ENCODE data around the gene POLK. TPM values are rescaled to one million over a fixed set of nuclear protein-coding genes. Genes with fewer than 3 reads are reported as not detected.
"Not testable (repeated sequence)": the region's sequence is repeated elsewhere in the genome, so short reads cannot be mapped to it uniquely, and the experiment has no call there.

Gene POLK
- total RNA-seq, 2 donors from 2014 or later = 18.8 to 33.5 TPM

DNA sequence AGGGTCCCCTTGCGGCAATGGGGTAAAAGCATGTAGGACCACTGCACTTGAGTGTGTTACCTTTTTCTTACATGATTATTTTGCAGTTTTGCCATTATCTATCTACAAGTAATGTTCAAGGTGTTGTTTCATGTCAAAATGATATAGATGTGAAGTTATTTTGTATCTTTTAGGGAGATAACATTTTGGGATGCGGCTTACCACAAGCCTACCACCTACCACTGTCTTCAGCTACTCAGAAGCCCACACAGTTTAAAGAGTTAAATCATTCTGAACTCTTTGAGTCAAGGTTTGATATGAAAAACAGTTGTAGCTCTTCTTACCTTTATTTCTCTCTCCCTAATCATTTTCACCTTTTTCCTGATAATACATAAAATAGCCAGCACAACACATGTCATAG lies 20.1 kb upstream of the POLK start:
- H3K27me3 ChIP-seq = no peaks in the 10 kb centered on the region
- DNase-seq = no peak
- TF ChIP-seq, protein P1, sequence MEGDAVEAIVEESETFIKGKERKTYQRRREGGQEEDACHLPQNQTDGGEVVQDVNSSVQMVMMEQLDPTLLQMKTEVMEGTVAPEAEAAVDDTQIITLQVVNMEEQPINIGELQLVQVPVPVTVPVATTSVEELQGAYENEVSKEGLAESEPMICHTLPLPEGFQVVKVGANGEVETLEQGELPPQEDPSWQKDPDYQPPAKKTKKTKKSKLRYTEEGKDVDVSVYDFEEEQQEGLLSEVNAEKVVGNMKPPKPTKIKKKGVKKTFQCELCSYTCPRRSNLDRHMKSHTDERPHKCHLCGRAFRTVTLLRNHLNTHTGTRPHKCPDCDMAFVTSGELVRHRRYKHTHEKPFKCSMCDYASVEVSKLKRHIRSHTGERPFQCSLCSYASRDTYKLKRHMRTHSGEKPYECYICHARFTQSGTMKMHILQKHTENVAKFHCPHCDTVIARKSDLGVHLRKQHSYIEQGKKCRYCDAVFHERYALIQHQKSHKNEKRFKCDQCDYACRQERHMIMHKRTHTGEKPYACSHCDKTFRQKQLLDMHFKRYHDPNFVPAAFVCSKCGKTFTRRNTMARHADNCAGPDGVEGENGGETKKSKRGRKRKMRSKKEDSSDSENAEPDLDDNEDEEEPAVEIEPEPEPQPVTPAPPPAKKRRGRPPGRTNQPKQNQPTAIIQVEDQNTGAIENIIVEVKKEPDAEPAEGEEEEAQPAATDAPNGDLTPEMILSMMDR (IDR thresholded peaks at IDR 0.05) = no peak
- TF ChIP-seq POLR2A (IDR thresholded peaks at IDR 0.05) = no peak
- H3K27ac ChIP-seq = no peak overlapping the region
- no peaks in the 10 kb centered on the region for H3K4me1 ChIP-seq
- peaks cover 0 to 4% (median 0%) of the 10 kb centered on the region in 3 donors for H3K9me3 ChIP-seq
- no peak overlapping the region for H3K4me3 ChIP-seq
- H3K36me3 ChIP-seq (replicated peaks in 1 of 2; ENCODE audit: insufficient read depth in 1 of 2, low read depth in 2 of 2) = peaks cover 0 to 6% of the 10 kb centered on the region in 2 donors
- WGBS, 2 donors = 94 to 100% methylated on average over 2 of the region's 2 CpGs
- intact Hi-C loops (cut with DNase I) = no loop called here
- ATAC-seq = no peak

- Histone ChIP-seq H3K27me3 (no peaks in the 10 kb centered on the region), H3K9me3 (peaks cover 0 to 4% (median 0%) of the 10 kb centered on the region in 3 donors), H3K27ac (no peak overlapping the region), H3K4me3 (no peak overlapping the region), H3K4me1 (no peaks in the 10 kb centered on the region), H3K36me3 (replicated peaks in 1 of 2; ENCODE audit: insufficient read depth in 1 of 2, low read depth in 2 of 2) (peaks cover 0 to 6% of the 10 kb centered on the region in 2 donors)
- intact Hi-C loops (cut with DNase I) = no loop called here
- TF ChIP-seq POLR2A (IDR thresholded peaks at IDR 0.05) = no peak
- TF ChIP-seq, protein P1 (IDR thresholded peaks at IDR 0.05) = no peak
- no peak for DNase-seq
- ATAC-seq = no peak
- 81 to 86% methylated on average over 3 of the region's 3 CpGs for WGBS, 2 donors
Observed at GRCh38 chr5:75496026-75496425, 15.7 kb upstream of the POLK start.

- Histone ChIP-seq H3K9me3 (no peaks in the 10 kb centered on the region), H3K4me1 (no peaks in the 10 kb centered on the region), H3K4me3 (no peak overlapping the region), H3K27me3 (no peaks in the 10 kb centered on the region), H3K27ac (no peak overlapping the region), H3K36me3 (replicated peaks in 1 of 2; ENCODE audit: insufficient read depth in 1 of 2, low read depth in 2 of 2) (peaks cover 0 to 6% of the 10 kb centered on the region in 2 donors)
- ATAC-seq (no peak), DNase-seq (no peak)
- intact Hi-C loops (cut with DNase I) = no loop called here
- WGBS, 2 donors = 94 to 97% methylated on average over 4 to 7 of the region's 7 CpGs
- TF ChIP-seq, protein P1 (IDR thresholded peaks at IDR 0.05) = no peak
- no peak for TF ChIP-seq POLR2A (IDR thresholded peaks at IDR 0.05)
Observed at GRCh38 chr5:75498208-75498777, 13.4 kb upstream of the POLK start.

DNA sequence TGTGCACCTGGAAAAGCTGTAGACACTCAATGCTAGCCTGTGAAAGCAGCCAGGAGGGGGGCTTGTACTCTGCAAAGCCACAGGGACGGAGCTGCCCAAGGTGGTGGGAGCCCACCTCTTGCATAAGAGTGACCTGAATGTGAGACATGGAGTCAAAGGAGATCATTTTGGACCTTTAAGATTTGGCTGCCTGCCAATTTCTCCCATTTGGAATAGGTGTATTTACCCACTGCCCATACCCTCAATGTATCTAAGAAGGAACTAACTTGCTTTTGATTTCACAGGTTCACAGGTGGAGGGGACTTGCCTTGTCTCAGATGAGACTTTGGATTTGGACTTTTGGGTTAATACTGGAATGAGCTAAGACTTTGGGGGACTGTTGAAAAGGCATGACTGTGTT lies 12.8 kb upstream of the POLK start:
- H3K9me3 ChIP-seq; H3K4me3 ChIP-seq; H3K27ac ChIP-seq; H3K27me3 ChIP-seq; intact Hi-C loops (cut with DNase I); H3K4me1 ChIP-seq; DNase-seq; H3K36me3 ChIP-seq (replicated peaks in 1 of 2; ENCODE audit: insufficient read depth in 1 of 2, low read depth in 2 of 2); ATAC-seq: not testable (repeated sequence)
- 100% methylated on average over 1 of the region's 1 CpG for WGBS, 2 donors

- H3K36me3 ChIP-seq (replicated peaks in 1 of 2; ENCODE audit: insufficient read depth in 1 of 2, low read depth in 2 of 2); H3K4me3 ChIP-seq; DNase-seq; H3K27me3 ChIP-seq; ATAC-seq; intact Hi-C loops (cut with DNase I); H3K9me3 ChIP-seq; H3K27ac ChIP-seq: not testable (repeated sequence)
- WGBS, 2 donors = 93 to 95% methylated on average over 5 of the region's 5 CpGs
- peaks cover 26% of the 10 kb centered on the region for H3K4me1 ChIP-seq
Observed at GRCh38 chr5:75505112-75505511, 6.6 kb upstream of the POLK start.

GRCh38 chr5:75507841-75508240 lies 3.9 kb upstream of the POLK start:
- 32 to 54% methylated on average over 1 of the region's 1 CpG for WGBS, 2 donors
- Histone ChIP-seq H3K4me1 (peaks cover 32% of the 10 kb centered on the region), H3K36me3 (replicated peaks in 1 of 2; ENCODE audit: insufficient read depth in 1 of 2, low read depth in 2 of 2) (no peaks in the 10 kb centered on the region), H3K4me3 (no peak overlapping the region), H3K27me3 (no peaks in the 10 kb centered on the region), H3K27ac (no peak overlapping the region), H3K9me3 (no peaks in the 10 kb centered on the region)
- ATAC-seq (no peak), DNase-seq (no peak)
- intact Hi-C loops (cut with DNase I) = no loop called here
- TF ChIP-seq POLR2A (IDR thresholded peaks at IDR 0.05) = no peak
- TF ChIP-seq, protein P1 (IDR thresholded peaks at IDR 0.05) = no peak

Data from body of pancreas (tissue), 4 donors.